K562 (cell line): Measurements from ENCODE around the gene SMNDC1. TPM values are rescaled to one million over a fixed set of nuclear protein-coding genes. Genes with fewer than 3 reads are reported as not detected.

Experiments
- BRD9 ChIP-seq: fragments of 450-650 bp; IDR thresholded peaks from 2 replicates; pipeline ENCODE4 v1.6.1; 2018; ENCODE audit warnings: low read depth; ENCODE audit not compliant: partially characterized antibody
- CC2D1A ChIP-seq: fragments of 450-650 bp; IDR thresholded peaks from 2 replicates; pipeline ENCODE4 v1.6.1; 2017; ENCODE audit warnings: mild to moderate bottlenecking
- CHD1 ChIP-seq: fragments of 200-600 bp; sonication (generic); IDR thresholded peaks from one replicate; pipeline ENCODE4 v1.6.1; 2012; ENCODE audit warnings: mild to moderate bottlenecking, moderate library complexity, low read length, inconsistent platforms
- CREB3L1 ChIP-seq: fragments of 450-650 bp; IDR thresholded peaks from 2 replicates; pipeline ENCODE4 v1.6.1; 2014; ENCODE audit warnings: low read depth, mild to moderate bottlenecking, moderate library complexity, borderline replicate concordance
- CUX1 ChIP-seq: fragments of 200-800 bp; sonication (Bioruptor generic); IDR thresholded peaks from 2 replicates; pipeline ENCODE4 v1.6.1; 2016; ENCODE audit warnings: missing genetic modification characterization, missing compliant biosample characterization
- ELF1 ChIP-seq: fragments of 200-800 bp; sonication (Bioruptor generic); IDR thresholded peaks from 2 replicates; pipeline ENCODE4 v1.6.1; 2016; ENCODE audit warnings: missing genetic modification characterization, missing compliant biosample characterization
- NFE2L1 ChIP-seq: fragments of 450-650 bp; IDR thresholded peaks from 2 replicates; pipeline ENCODE4 v1.6.1; 2016; ENCODE audit warnings: missing genetic modification characterization, low read depth, mild to moderate bottlenecking, missing compliant biosample characterization, moderate library complexity, borderline replicate concordance
- RERE ChIP-seq: sonication (generic); formaldehyde crosslinking; IDR thresholded peaks from 2 replicates; pipeline ENCODE4 v1.8.0; 2023; ENCODE audit warnings: missing genetic modification reagents, mild to moderate bottlenecking, borderline replicate concordance
- SMARCA5 ChIP-seq: fragments of 450-650 bp; IDR thresholded peaks from 2 replicates; pipeline ENCODE4 v1.6.1; 2016
- TAF15 ChIP-seq: fragments of 200-400 bp; formaldehyde crosslinking; IDR thresholded peaks from 2 replicates; pipeline ENCODE4 v1.6.1; 2017; ENCODE audit warnings: mild to moderate bottlenecking, low read depth, low read length, moderate library complexity
- TAL1 ChIP-seq: fragments of 450-650 bp; IDR thresholded peaks from 2 replicates; pipeline ENCODE4 v1.6.1; 2016; ENCODE audit warnings: mild to moderate bottlenecking
- THRA ChIP-seq: fragments of 450-650 bp; IDR thresholded peaks from 2 replicates; pipeline ENCODE4 v1.6.1; 2017; ENCODE audit warnings: mild to moderate bottlenecking, moderate library complexity
- ZNF3 ChIP-seq: fragments of 250-450 bp; sonication (Bioruptor Pico); IDR thresholded peaks from 2 replicates; pipeline ENCODE4 v1.5.0; 2021; ENCODE audit warnings: mild to moderate bottlenecking, moderate library complexity
- ZNF507 ChIP-seq: conservative IDR thresholded peaks from 2 replicates; pipeline ENCODE4 v1.6.1; 2017; ENCODE audit warnings: missing genetic modification characterization, missing compliant biosample characterization
- ZNF696 ChIP-seq: fragments of 250-450 bp; sonication (Bioruptor Pico); conservative IDR thresholded peaks from 2 replicates; pipeline ENCODE4 v1.4.0; 2020; ENCODE audit warnings: mild to moderate bottlenecking, moderate library complexity
- polyA plus RNA-seq, 8 experiments: library from polyadenylated mRNA; depleted of rRNA in 4 of 8; stranded (reverse) in 5 of 8; unstranded in 3 of 8; fragments of >200 nt; fragmentation: Nextera tagmentation in 2 of 8; fragmentation: Illumina TruSeq in 1 of 8; extraction: Ambion mirVana in 2 of 8; extraction: Trizol in 1 of 8; gene quantifications; 2 replicates each; pipeline versions ENCODE4 v1.2.1 to v1.2.3, GENCODE V29; 2011 to 2014; ENCODE audit warnings: inconsistent platforms in 1 of 8, missing spikeins in 1 of 8
- total RNA-seq, 7 experiments: library from RNA; depleted of rRNA in 6 of 7; stranded (reverse); fragments of >200 nt in 6 of 7; fragmentation: Illumina TruSeq in 2 of 7; extraction: Trizol in 2 of 7; gene quantifications; 2 replicates each; pipeline versions ENCODE4 v1.2.1 to v1.2.3, GENCODE V29; 2011 to 2021; ENCODE audit warnings: low replicate concordance in 1 of 7

The SMNDC1 gene
- total and polyA plus RNA-seq, 9 of the 15 experiments (the other 6 are each of a cell fraction or from before 2014, with no cell fraction given): 6.8 to 35.8 (median 12.3) TPM

GRCh38 chr10:110304780-110305421 lies at the start of gene SMNDC1 (continued):
- no peak for TF ChIP-seq RERE
- no peak for TF ChIP-seq ZNF696 (CRISPR knock-in tag)
- TF ChIP-seq SMARCA5: no peak
- no peak for TF ChIP-seq CC2D1A
- no peak for TF ChIP-seq BRD9
- peak; percentile 71; the same call in 1 of the 2 replicates for TF ChIP-seq CREB3L1
- TF ChIP-seq CHD1: no peak
- TF ChIP-seq NFE2L1 (tag): no peak
- no peak for TF ChIP-seq TAL1
- TF ChIP-seq CUX1: no peak
- TF ChIP-seq THRA: no peak
- TF ChIP-seq TAF15: no peak
- TF ChIP-seq ELF1: peak; percentile 71; the same call in 1 of the 2 replicates
- no peak for TF ChIP-seq ZNF3 (CRISPR knock-in tag)
- TF ChIP-seq ZNF507 (tag): no peak
